Natural killer cell (primary cell): ENCODE results near the gene ZKSCAN3. TPM values are rescaled to one million over a fixed set of nuclear protein-coding genes. Genes with fewer than 3 reads are reported as not detected.

Experiments
- ATAC-seq, 3 donors: fragments of 150-1000 bp in 2 of 3; fragments of 200-7000 bp in 1 of 3; cut with Tn5 transposase; 1 replicate in 1 of 3; 2 replicates in 2 of 3; pipeline ENCODE4 v1.10.0; 2021; ENCODE audit warnings: mild to moderate bottlenecking in 2 of 3, moderate library complexity in 2 of 3
- DNase-seq, 2 donors: peaks; one replicate each; pipeline versions ENCODE4 v3.0.0 to v3.0.0-alpha.2; 2013 to 2021; ENCODE audit warnings: mixed read lengths in 1 of 2
- H3K27ac ChIP-seq: one replicate; pipeline ENCODE4 v1.5.1; 2013; ENCODE audit warnings: mild to moderate bottlenecking, low read length
- H3K27me3 ChIP-seq: one replicate; pipeline ENCODE4 v1.6.1; 2013; ENCODE audit warnings: low read length; ENCODE audit not compliant: control insufficient read depth, insufficient read depth
- H3K36me3 ChIP-seq: one replicate; pipeline ENCODE4 v1.6.1; 2013; ENCODE audit warnings: low read length; ENCODE audit not compliant: control insufficient read depth, insufficient read depth
- H3K4me1 ChIP-seq: one replicate; pipeline ENCODE4 v1.6.1; 2013; ENCODE audit warnings: low read length; ENCODE audit not compliant: control insufficient read depth, insufficient read depth
- H3K4me3 ChIP-seq: one replicate; pipeline ENCODE4 v1.5.1; 2013; ENCODE audit warnings: low read length
- H3K9me3 ChIP-seq: one replicate; pipeline ENCODE4 v1.6.1; 2013; ENCODE audit warnings: low read length; ENCODE audit not compliant: control insufficient read depth, insufficient read depth
- H3K27ac Mint-ChIP-seq, 2 donors: one replicate each; pipeline ENCODE4 v1.8.0; 2022; ENCODE audit warnings: mild to moderate bottlenecking in 2 of 2, mixed read lengths in 2 of 2, moderate library complexity in 1 of 2
- H3K27me3 Mint-ChIP-seq, 2 donors: one replicate each; pipeline ENCODE4 v1.8.0; 2022; ENCODE audit warnings: low read depth in 2 of 2, mixed read lengths in 2 of 2
- H3K36me3 Mint-ChIP-seq: one replicate; pipeline ENCODE4 v1.8.0; 2022; ENCODE audit warnings: mixed read lengths
- H3K4me1 Mint-ChIP-seq, 2 donors: one replicate each; pipeline ENCODE4 v1.8.0; 2022; ENCODE audit warnings: mixed read lengths in 2 of 2
- H3K4me3 Mint-ChIP-seq: one replicate; pipeline ENCODE4 v1.8.0; 2022; ENCODE audit warnings: mild to moderate bottlenecking, moderate library complexity, mixed read lengths
- H3K9me3 Mint-ChIP-seq, 2 donors: one replicate each; pipeline ENCODE4 v1.8.0; 2022; ENCODE audit warnings: mixed read lengths in 2 of 2
- WGBS: methylation state at CpG from one replicate; pipeline ENCODE4 v1.1.7; 2013; ENCODE audit warnings: missing lambda C conversion rate; ENCODE audit not compliant: insufficient coverage; 5-methylcytosine and 5-hydroxymethylcytosine counted together
- intact Hi-C: fragments of 100-400 bp; cut with micrococcal nuclease; formaldehyde crosslinking; loops from one replicate; pipeline ENCODE4 v1.14.2; 2022
- total RNA-seq, 4 donors: library from RNA; stranded (reverse); fragments of 120-200 nt in 1 of 4; gene quantifications; one replicate each; pipeline versions ENCODE4 v1.2.3 to v1.2.4, GENCODE V29; 2013 to 2022
- TF ChIP-seq, protein P1 (sequence below): fragments of 200-600 bp; IDR thresholded peaks from one replicate; pipeline ENCODE4 v1.8.0; 2022; ENCODE audit warnings: antibody characterized with exemption

ZKSCAN3 gene
- total RNA-seq, 3 donors from 2014 or later (not counting 1 experiment from before 2014, with no cell fraction given): 3.1 to 6.0 (median 4.7) TPM

DNA sequence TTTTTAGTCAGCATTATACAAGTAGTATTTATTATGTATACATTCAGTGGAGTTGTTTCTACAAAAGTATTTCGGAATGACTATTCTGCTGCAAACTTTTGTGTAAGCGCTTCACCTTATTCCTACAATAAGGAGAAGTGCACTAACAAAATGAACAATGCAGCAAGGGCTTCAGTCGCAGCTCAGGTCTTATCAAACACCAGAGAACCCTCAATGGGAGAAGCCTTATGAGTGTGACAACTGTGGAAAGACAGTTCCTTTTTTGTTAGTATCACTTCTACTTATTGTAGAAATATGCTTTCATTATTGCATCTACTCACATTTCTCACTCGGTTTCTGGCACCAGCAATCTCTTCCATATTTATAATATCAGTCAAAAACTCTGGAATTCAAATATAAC, 18.8 kb downstream of the ZKSCAN3 start:
- H3K9me3 Mint-ChIP-seq: no peaks in the 10 kb centered on the region
- peaks cover 10 to 11% of the 10 kb centered on the region in 2 donors for H3K4me1 Mint-ChIP-seq
- H3K36me3 Mint-ChIP-seq: peaks cover 17% of the 10 kb centered on the region
- Histone ChIP-seq H3K27ac (no peak overlapping the region), H3K4me3 (no peak overlapping the region), H3K4me1 (no peaks in the 10 kb centered on the region), H3K9me3 (no peaks in the 10 kb centered on the region), H3K36me3 (peaks cover 15% of the 10 kb centered on the region), H3K27me3 (no peaks in the 10 kb centered on the region)
- WGBS: 69% methylated on average over 4 of the region's 4 CpGs
- DNase-seq (no peak), ATAC-seq (no peak)
- H3K4me3 Mint-ChIP-seq: no peak overlapping the region
- TF ChIP-seq, protein P1, sequence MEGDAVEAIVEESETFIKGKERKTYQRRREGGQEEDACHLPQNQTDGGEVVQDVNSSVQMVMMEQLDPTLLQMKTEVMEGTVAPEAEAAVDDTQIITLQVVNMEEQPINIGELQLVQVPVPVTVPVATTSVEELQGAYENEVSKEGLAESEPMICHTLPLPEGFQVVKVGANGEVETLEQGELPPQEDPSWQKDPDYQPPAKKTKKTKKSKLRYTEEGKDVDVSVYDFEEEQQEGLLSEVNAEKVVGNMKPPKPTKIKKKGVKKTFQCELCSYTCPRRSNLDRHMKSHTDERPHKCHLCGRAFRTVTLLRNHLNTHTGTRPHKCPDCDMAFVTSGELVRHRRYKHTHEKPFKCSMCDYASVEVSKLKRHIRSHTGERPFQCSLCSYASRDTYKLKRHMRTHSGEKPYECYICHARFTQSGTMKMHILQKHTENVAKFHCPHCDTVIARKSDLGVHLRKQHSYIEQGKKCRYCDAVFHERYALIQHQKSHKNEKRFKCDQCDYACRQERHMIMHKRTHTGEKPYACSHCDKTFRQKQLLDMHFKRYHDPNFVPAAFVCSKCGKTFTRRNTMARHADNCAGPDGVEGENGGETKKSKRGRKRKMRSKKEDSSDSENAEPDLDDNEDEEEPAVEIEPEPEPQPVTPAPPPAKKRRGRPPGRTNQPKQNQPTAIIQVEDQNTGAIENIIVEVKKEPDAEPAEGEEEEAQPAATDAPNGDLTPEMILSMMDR: no peak
- intact Hi-C loops: no loop called here
- no peaks in the 10 kb centered on the region for H3K27me3 Mint-ChIP-seq
- H3K27ac Mint-ChIP-seq: no peak overlapping the region

DNA sequence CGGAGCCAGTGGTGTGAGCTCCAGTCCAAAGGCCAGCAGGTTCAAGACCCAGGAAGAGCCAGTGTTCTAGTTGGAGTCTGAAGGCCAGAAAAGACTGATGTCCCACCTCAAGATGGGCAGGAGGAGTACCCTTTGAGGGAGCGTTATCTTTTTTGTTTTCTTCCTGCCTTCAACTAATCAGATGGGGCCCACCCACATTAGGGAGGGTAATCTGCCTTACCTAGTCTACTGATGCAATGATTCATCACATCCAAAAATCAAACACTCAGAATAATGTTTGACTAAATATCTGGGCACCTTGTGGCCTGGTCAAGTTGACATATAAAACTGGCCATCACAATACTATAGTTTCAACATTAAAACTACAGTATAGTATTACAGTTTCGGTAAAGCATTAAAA, 19.7 kb downstream of the ZKSCAN3 start:
- Mint-ChIP-seq H3K4me1 (peaks cover 10 to 11% of the 10 kb centered on the region in 2 donors), H3K27ac (no peak overlapping the region), H3K9me3 (no peaks in the 10 kb centered on the region), H3K27me3 (no peaks in the 10 kb centered on the region), H3K4me3 (no peak overlapping the region), H3K36me3 (peaks cover 17% of the 10 kb centered on the region)
- ATAC-seq (no peak), DNase-seq (no peak)
- no peaks in the 10 kb centered on the region for H3K9me3 ChIP-seq
- intact Hi-C loops: no loop called here
- no peaks in the 10 kb centered on the region for H3K4me1 ChIP-seq
- no peak overlapping the region for H3K4me3 ChIP-seq
- no peak overlapping the region for H3K27ac ChIP-seq
- H3K36me3 ChIP-seq: peaks cover 15% of the 10 kb centered on the region
- TF ChIP-seq, protein P1: no peak
- no peaks in the 10 kb centered on the region for H3K27me3 ChIP-seq
- 92% methylated on average over 3 of the region's 3 CpGs for WGBS

GRCh38 chr6:28370440-28370839, 20.7 kb downstream of the ZKSCAN3 start:
- H3K36me3 Mint-ChIP-seq: peaks cover 12% of the 10 kb centered on the region
- Histone ChIP-seq H3K27ac (no peak overlapping the region), H3K4me3 (no peak overlapping the region), H3K27me3 (no peaks in the 10 kb centered on the region), H3K4me1 (no peaks in the 10 kb centered on the region), H3K36me3 (peaks cover 9% of the 10 kb centered on the region), H3K9me3 (no peaks in the 10 kb centered on the region)
- ATAC-seq: no peak
- TF ChIP-seq, protein P1: no peak
- no peaks in the 10 kb centered on the region for H3K27me3 Mint-ChIP-seq
- DNase-seq: no peak
- H3K9me3 Mint-ChIP-seq: no peaks in the 10 kb centered on the region
- 93% methylated on average over 2 of the region's 2 CpGs for WGBS
- H3K4me3 Mint-ChIP-seq: no peak overlapping the region
- H3K27ac Mint-ChIP-seq: no peak overlapping the region
- intact Hi-C loops: no loop called here
- H3K4me1 Mint-ChIP-seq: peaks cover 5% of the 10 kb centered on the region in 2 donors

- WGBS: 100% methylated on average over 1 of the region's 1 CpG
- Histone ChIP-seq H3K27me3 (no peaks in the 10 kb centered on the region), H3K9me3 (no peaks in the 10 kb centered on the region), H3K27ac (no peak overlapping the region), H3K36me3 (peaks cover 6% of the 10 kb centered on the region), H3K4me1 (no peaks in the 10 kb centered on the region), H3K4me3 (no peak overlapping the region)
- H3K27ac Mint-ChIP-seq: no peak overlapping the region
- no peaks in the 10 kb centered on the region for H3K9me3 Mint-ChIP-seq
- H3K36me3 Mint-ChIP-seq: peaks cover 3% of the 10 kb centered on the region
- DNase-seq (no peak), ATAC-seq (no peak)
- H3K27me3 Mint-ChIP-seq: no peaks in the 10 kb centered on the region
- no peak overlapping the region for H3K4me3 Mint-ChIP-seq
- TF ChIP-seq, protein P1: no peak
- intact Hi-C loops: no loop called here
- no peaks in the 10 kb centered on the region for H3K4me1 Mint-ChIP-seq
Observed at GRCh38 chr6:28371280-28371679, 21.5 kb downstream of the ZKSCAN3 start.
